HG03280 (cell line): ENCODE results near the gene CHAF1A.

Experiments
- ATAC-seq: cut with Tn5 transposase; IDR thresholded peaks from one replicate; pipeline ENCODE4 v1.9.1; 2021; ENCODE audit warnings: mild to moderate bottlenecking, moderate library complexity; ENCODE audit not compliant: unreplicated experiment

The CHAF1A gene

DNA sequence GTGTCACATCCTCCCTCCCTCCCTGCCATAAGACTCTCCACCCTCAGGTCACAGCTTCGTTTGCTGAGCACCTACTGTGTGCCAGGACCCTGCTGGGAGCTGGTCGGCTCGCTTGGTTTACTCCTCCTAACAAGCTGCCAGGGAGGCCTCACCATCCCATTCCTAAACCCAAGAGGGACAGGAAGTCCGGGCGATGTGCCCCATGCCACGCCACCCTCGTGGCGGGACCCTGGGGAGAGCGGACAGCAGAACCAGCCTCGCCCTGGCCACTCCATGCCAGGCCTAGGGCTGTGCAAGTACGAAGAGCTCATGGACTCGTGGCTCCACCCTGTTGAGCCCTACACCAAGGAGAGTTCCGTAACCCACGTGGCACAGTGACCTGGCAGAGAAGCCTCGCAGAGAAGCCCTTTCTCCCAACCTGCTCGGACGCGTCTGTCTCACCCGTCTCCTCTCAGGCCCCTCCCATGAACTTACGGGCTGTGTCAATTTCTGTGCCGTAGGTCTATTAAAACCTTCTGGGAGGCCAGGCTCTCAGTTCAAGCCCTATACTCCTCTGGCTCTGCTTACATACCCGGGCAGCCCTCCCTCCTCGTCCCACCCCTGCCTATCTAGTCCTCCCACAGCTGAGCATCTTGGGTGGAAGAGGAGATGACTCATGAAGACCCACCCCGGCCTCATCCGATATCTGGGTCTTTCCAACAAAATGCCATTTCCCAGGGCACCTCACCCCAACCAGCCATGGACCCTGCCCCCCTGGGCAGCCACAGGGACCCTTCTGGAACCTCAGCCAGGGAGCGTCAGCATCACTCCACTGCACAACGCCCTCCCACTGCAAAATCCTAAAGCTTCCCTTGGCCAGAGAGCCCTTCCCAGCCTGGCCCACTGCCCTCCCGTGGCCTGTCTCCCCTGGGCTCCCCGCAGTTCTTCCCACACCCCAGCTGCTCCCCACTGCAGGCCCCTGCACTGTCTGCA is 52.6 kb downstream of the CHAF1A start:
- no peak for ATAC-seq

GRCh38 chr19:4455719-4456475 is 53.5 kb downstream of the CHAF1A start:
- ATAC-seq: no peak

DNA sequence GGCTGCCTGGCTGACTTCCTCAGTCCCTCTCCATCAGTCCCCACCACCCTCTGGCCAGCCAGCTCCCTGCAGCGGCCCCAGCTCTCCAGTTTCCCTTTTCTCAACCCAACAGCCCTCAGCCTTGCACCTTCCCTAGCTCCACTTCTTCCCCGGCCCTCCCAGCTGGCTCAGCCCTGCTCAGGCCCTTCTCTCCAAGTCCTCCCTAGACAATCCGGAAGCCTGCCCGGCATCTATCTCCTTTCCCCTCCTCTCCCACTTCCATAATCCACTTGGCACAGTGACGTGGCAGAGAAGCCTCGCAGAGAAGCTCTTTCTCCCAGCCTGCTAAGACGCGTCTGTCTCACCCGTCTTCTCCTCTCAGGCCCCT is 54.0 kb downstream of the CHAF1A start:
- no peak for ATAC-seq

GRCh38 chr19:4456843-4457653 is 54.6 kb downstream of the CHAF1A start:
- peak; percentile 15 for ATAC-seq

- ATAC-seq: peak; percentile 92
Observed at GRCh38 chr19:4457654-4458395, 55.4 kb downstream of the CHAF1A start, which contains the start of gene UBXN6. Gene UBXN6 (minus strand): TSS chr19:4457794. CDS start chr19:4457697, 97 bp downstream.

GRCh38 chr19:4464815-4465581 is 62.6 kb downstream of the CHAF1A start:
- no peak for ATAC-seq

GRCh38 chr19:4467835-4468234 is 65.4 kb downstream of the CHAF1A start:
- no peak for ATAC-seq

DNA sequence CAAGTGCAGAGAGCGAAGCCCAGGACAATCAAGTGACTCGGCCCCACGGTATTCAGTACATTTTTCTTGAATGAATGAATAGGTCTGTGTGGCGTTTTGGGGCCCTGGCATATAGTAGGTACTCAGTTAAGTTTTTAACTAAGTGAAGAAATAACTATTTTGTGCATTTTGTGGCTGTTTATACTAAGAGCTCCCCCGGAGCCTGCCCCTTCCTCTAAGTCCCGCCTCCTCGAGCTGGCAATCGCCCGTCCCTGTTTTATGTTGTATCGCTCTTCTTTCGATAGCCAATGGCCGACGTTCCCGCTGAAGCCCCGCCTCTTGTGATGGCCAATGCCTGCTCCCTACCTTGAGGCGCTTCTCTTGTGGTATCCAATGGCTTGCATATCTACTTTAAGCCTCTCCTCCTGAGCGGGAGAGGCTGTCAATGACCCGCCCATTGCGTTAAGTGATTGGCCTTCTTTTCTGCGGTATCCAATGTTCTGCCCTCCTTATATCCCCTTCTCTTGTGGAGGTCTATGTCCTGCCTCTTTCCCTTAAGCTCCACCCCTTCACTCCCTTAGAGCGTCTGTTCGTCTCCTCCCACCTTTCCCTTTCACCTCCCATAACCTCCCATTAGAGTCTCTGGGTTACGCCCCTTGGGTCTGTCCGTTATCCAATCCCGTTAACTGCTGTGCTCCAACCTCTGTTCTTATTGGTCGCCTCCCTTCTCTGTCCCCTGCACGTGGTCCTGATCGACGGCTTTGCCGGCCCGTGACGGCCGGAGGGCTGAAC is 69.1 kb downstream of the CHAF1A start:
- peak; percentile 85 for ATAC-seq

- ATAC-seq: no peak
Observed at GRCh38 chr19:4472174-4472974, 69.9 kb downstream of the CHAF1A start, which contains the start of gene HDGFL2. Gene HDGFL2 (plus strand): TSS chr19:4472297. CDS start chr19:4472351, 54 bp downstream.

GRCh38 chr19:4473011-4473762 is 70.7 kb downstream of the CHAF1A start:
- ATAC-seq: no peak

GRCh38 chr19:4473763-4474513 is 71.5 kb downstream of the CHAF1A start:
- ATAC-seq: no peak

DNA sequence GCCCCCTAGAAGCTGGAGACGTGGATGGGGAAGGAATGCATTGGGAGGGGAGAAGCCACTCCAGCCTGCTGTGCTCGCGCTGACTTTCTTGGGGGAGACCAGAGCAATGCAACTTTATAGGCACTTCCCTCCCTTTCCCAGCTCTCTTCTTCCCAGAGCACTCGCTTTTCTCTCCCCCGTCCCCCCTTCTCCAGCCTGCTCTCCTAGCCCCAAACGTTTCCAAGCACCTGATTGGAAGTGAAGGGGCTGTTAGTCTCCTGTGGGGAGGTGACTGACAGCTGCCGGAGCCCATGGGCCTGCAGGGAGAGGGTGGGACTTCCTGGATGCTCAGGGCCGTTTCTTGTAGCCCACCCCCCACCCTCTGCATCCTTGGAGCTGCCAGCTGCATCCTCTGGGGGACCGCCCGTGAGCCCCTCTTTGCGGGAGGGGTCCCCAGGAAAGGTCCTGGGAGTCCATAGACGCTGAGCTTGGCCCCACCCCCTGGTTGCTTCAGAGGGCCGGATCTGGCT is 72.1 kb downstream of the CHAF1A start:
- ATAC-seq: no peak

DNA sequence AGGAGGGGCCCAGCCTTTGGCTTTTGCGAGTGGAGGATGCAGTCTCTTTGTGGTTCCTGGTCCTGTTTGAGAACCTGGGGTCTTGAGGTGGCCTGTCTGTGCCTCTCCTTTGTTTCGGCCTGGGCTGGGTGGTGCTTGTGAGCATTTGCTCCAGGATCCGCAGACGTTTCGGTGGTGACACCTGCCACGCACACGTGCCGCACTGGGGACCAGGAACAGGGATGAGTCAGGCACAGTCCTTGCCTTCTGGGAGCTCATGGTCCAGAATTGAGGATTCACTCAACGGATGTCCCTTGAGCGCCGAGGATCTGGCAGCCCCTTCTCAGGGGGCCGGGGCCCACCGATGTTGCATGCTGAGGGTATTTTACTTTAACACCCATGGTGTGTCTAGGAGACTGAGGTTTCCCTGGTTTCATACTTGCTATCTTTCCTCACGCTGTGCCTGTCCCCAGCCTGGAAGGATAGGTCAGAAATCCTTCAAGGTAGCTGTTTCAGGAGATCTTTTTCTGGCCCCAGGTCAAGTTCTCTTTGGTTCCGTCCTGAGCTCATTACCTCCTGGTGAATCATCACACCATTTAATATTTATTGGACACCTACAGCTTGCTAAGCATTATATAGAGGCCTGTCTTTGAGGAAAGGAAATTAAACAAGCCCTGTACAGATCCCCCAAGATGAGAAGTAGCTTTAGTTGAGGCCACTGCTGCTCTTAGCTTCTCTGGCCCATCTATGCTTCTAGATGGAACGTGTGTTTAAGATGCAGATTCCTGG is 74.8 kb downstream of the CHAF1A start:
- no peak for ATAC-seq

GRCh38 chr19:4482721-4483364 is 80.4 kb downstream of the CHAF1A start:
- ATAC-seq: no peak

GRCh38 chr19:4483385-4483784 is 80.9 kb downstream of the CHAF1A start:
- no peak for ATAC-seq
